HepG2 (cell line): ENCODE measurements around the gene MRPS11. TPM values are rescaled to one million over a fixed set of nuclear protein-coding genes. Genes with fewer than 3 reads are reported as not detected.
A peak's percentile ranks its signal among the peaks of the same experiment; 100 is the strongest.

ENCODE experiments used
- ATAC-seq: fragments of 200-7000 bp; cut with Tn5 transposase; 3 replicates; pipeline ENCODE4 v1.9.1; 2020; ENCODE audit warnings: mild to moderate bottlenecking, moderate library complexity
- BruUV-seq: library from RNA; stranded (reverse); fragments of 400-500 nt; replicated peaks from 2 replicates; lab custom pipeline; 2021; lab: Mats Ljungman, UMichigan
- CTCF ChIA-PET: fragments of 300-600 bp; formaldehyde crosslinking; extraction: SDS; loops from one replicate; lab custom pipeline; 2021; ENCODE audit warnings: low total read pairs, inconsistent platforms, low intra/inter-chr PET ratio; lab: Yijun Ruan, JAX
- POLR2A ChIA-PET: fragments of 350-600 bp; sonication (Branson Sonifier 250); formaldehyde crosslinking; loops from one replicate; lab custom pipeline; 2020; ENCODE audit warnings: antibody characterized with exemption, inconsistent platforms; lab: Yijun Ruan, JAX
- DNase-seq: peaks from one replicate; pipeline ENCODE4 v3.0.0-alpha.2; 2015; ENCODE audit warnings: low spot score
- FAIRE-seq: peaks from 3 replicates; lab custom pipeline; 2011; peaks lifted over from hg19 to GRCh38; lab: Jason Lieb, UNC
- H2AFZ ChIP-seq: one replicate; pipeline ENCODE4 v1.6.1; 2011; ENCODE audit warnings: low read length, inconsistent platforms
- H3K27ac ChIP-seq: fragments of 300-600 bp; 3 replicates; pipeline ENCODE4 v1.8.0; 2011; ENCODE audit warnings: mixed run types, mild to moderate bottlenecking, mixed read lengths, low read length, inconsistent platforms; ENCODE audit not compliant: insufficient read depth; ENCODE audit errors: extremely low read length
- H3K27me3 ChIP-seq, 2 experiments: fragments of 200-600 bp in 1 of 2; 2 replicates in 1 of 2; 3 replicates in 1 of 2; pipeline versions ENCODE4 v1.6.0 to v1.8.0; 2011; ENCODE audit warnings: low read length in 2 of 2, mild to moderate bottlenecking in 2 of 2, moderate library complexity in 2 of 2, inconsistent platforms in 1 of 2; ENCODE audit not compliant: insufficient read depth in 2 of 2, control insufficient read depth in 1 of 2
- H3K36me3 ChIP-seq, 2 experiments: fragments of 200-600 bp in 1 of 2; replicated peaks in 1 of 2; 2 replicates in 1 of 2; 3 replicates in 1 of 2; pipeline versions ENCODE4 v1.5.1 to v1.8.0; 2011; ENCODE audit warnings: low read length in 2 of 2, inconsistent platforms in 1 of 2; ENCODE audit not compliant: insufficient read depth in 2 of 2, control insufficient read depth in 1 of 2
- H3K4me1 ChIP-seq: 2 replicates; pipeline ENCODE4 v1.5.1; 2012; ENCODE audit warnings: low read length, inconsistent platforms; ENCODE audit not compliant: insufficient read depth
- H3K4me2 ChIP-seq: 2 replicates; pipeline ENCODE4 v1.6.0; 2011; ENCODE audit warnings: low read depth, low read length, inconsistent platforms
- H3K4me3 ChIP-seq, 3 experiments: fragments of 200-600 bp in 1 of 3; sonication (generic), shearing (Covaris generic) in 1 of 3; replicated peaks in 1 of 3; 2 replicates each; pipeline ENCODE4 v1.5.1; 2011 to 2016; ENCODE audit warnings: low read length in 3 of 3, inconsistent platforms in 2 of 3, low read depth in 2 of 3, mild to moderate bottlenecking in 2 of 3, control low read depth in 1 of 3, mixed read lengths in 1 of 3; ENCODE audit not compliant: insufficient read depth in 1 of 3
- H3K79me2 ChIP-seq: one replicate; pipeline ENCODE4 v1.6.1; 2011; ENCODE audit warnings: low read length, inconsistent platforms; ENCODE audit not compliant: insufficient read depth
- H3K9ac ChIP-seq: 2 replicates; pipeline ENCODE4 v1.6.0; 2011; ENCODE audit warnings: mild to moderate bottlenecking, low read depth, low read length, inconsistent platforms; ENCODE audit not compliant: insufficient read depth
- H3K9me3 ChIP-seq: 2 replicates; pipeline ENCODE4 v1.5.1; 2012; ENCODE audit warnings: mild to moderate bottlenecking, low read length
- H4K20me1 ChIP-seq: 2 replicates; pipeline ENCODE4 v1.6.0; 2011; ENCODE audit warnings: inconsistent platforms, mild to moderate bottlenecking, low read length, moderate library complexity; ENCODE audit not compliant: insufficient read depth
- BHLHE40 ChIP-seq: IDR thresholded peaks from 2 replicates; pipeline ENCODE4 v1.6.1; 2011; ENCODE audit warnings: low read length, improper control_type of control experiment
- CTCF ChIP-seq: sonication (generic); formaldehyde crosslinking; IDR thresholded peaks from 2 replicates; pipeline ENCODE4 v1.5.0; 2020; ENCODE audit warnings: mild to moderate bottlenecking, missing genetic modification reagents, moderate library complexity
- RAD21 ChIP-seq: fragments of 450-650 bp; formaldehyde crosslinking; IDR thresholded peaks from 2 replicates; pipeline ENCODE4 v1.5.0; 2020; ENCODE audit warnings: mild to moderate bottlenecking
- SMC3 ChIP-seq: IDR thresholded peaks from 2 replicates; pipeline ENCODE4 v1.6.1; 2011; ENCODE audit warnings: low read length, improper control_type of control experiment
- STAG1 ChIP-seq: sonication (generic); formaldehyde crosslinking; IDR thresholded peaks from 2 replicates; pipeline ENCODE4 v1.4.0; 2020; ENCODE audit warnings: missing genetic modification reagents
- TBX2 ChIP-seq: sonication (generic); formaldehyde crosslinking; IDR thresholded peaks from 2 replicates; pipeline ENCODE4 v1.5.0; 2020; ENCODE audit warnings: missing genetic modification reagents, mild to moderate bottlenecking, borderline replicate concordance
- ZNF557 ChIP-seq: sonication (generic); formaldehyde crosslinking; IDR thresholded peaks from 2 replicates; pipeline ENCODE4 v1.4.0; 2020; ENCODE audit warnings: missing genetic modification reagents
- WGBS: methylation state at CpG from one replicate; pipeline ENCODE4 v1.1.6; 2017; ENCODE audit warnings: low lambda C conversion rate; 5-methylcytosine and 5-hydroxymethylcytosine counted together
- in situ Hi-C: cut with HindIII; loops from 2 replicates; pipeline ENCODE4 v1.10.0; 2017; ENCODE audit warnings: low pct_unique_long_range_greater_than_20kb; ENCODE audit not compliant: extremely low pct_ligation_motif_present
- intact Hi-C: fragments of 100-400 bp; cut with micrococcal nuclease; formaldehyde crosslinking; loops from one replicate; pipeline ENCODE4 v1.10.0; 2022; ENCODE audit not compliant: unreplicated experiment
- polyA plus RNA-seq, 8 experiments: library from polyadenylated mRNA; depleted of rRNA in 3 of 8; stranded (reverse) in 7 of 8; unstranded in 1 of 8; fragments of >200 nt; fragmentation: Illumina TruSeq in 4 of 8; extraction: Trizol in 4 of 8; gene quantifications; 2 replicates each; pipeline versions ENCODE4 v1.2.1 to v1.2.3, GENCODE V29; 2011 to 2016; ENCODE audit warnings: low read depth in 4 of 8, missing spikeins in 1 of 8, mixed read lengths in 1 of 8; ENCODE audit not compliant: insufficient read depth in 1 of 8
- total RNA-seq, 5 experiments: library from RNA; depleted of rRNA; stranded (reverse); fragments of >200 nt; fragmentation: Illumina TruSeq; extraction: Trizol; gene quantifications; 2 replicates each; pipeline ENCODE4 v1.2.3, GENCODE V29; 2016; ENCODE audit warnings: low read depth in 1 of 5
- TF ChIP-seq, protein P1 (sequence below): sonication (generic); formaldehyde crosslinking; IDR thresholded peaks from 2 replicates; pipeline ENCODE4 v1.4.0; 2020; ENCODE audit warnings: missing genetic modification reagents

The MRPS11 gene
- total and polyA plus RNA-seq, 2 of the 13 experiments (the other 11 are each of a cell fraction or from before 2014, with no cell fraction given) = 50.1 to 72.7 TPM

GRCh38 chr15:88476635-88477060, 9.1 kb downstream of the MRPS11 start:
- intact Hi-C loops = loop anchor here (1.0 kb wide), 1 partner anchor 138 kb away; no protein-coding TSS in a partner anchor
- H3K27ac ChIP-seq = no peak overlapping the region
- TF ChIP-seq RAD21 (CRISPR knock-in tag) = peak; percentile 46; the same call in 1 of the 2 replicates
- TF ChIP-seq TBX2 (CRISPR knock-in tag) = no peak
- TF ChIP-seq SMC3 = peak; percentile 31; the same call in 1 of the 2 replicates
- TF ChIP-seq, protein P1, sequence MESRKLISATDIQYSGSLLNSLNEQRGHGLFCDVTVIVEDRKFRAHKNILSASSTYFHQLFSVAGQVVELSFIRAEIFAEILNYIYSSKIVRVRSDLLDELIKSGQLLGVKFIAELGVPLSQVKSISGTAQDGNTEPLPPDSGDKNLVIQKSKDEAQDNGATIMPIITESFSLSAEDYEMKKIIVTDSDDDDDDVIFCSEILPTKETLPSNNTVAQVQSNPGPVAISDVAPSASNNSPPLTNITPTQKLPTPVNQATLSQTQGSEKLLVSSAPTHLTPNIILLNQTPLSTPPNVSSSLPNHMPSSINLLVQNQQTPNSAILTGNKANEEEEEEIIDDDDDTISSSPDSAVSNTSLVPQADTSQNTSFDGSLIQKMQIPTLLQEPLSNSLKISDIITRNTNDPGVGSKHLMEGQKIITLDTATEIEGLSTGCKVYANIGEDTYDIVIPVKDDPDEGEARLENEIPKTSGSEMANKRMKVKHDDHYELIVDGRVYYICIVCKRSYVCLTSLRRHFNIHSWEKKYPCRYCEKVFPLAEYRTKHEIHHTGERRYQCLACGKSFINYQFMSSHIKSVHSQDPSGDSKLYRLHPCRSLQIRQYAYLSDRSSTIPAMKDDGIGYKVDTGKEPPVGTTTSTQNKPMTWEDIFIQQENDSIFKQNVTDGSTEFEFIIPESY (CRISPR knock-in tag) = peak; percentile 74; the same call in 1 of the 2 replicates
- TF ChIP-seq CTCF (CRISPR knock-in tag) = peak; percentile 63
- TF ChIP-seq BHLHE40 = peak; percentile 69
- no peak for TF ChIP-seq ZNF557 (CRISPR knock-in tag)
- TF ChIP-seq STAG1 (CRISPR knock-in tag) = peak; percentile 61
- ATAC-seq (peak; percentile 62), DNase-seq (peak; percentile 18), FAIRE-seq (peak; percentile 44)
- no peaks in the 10 kb centered on the region for H3K27me3 ChIP-seq
- H3K79me2 ChIP-seq = no peaks in the 10 kb centered on the region
- H3K4me2 ChIP-seq = no peak overlapping the region
- no peak overlapping the region for H3K9ac ChIP-seq
- POLR2A ChIA-PET = no interaction called here
- H3K4me1 ChIP-seq = no peaks in the 10 kb centered on the region
- no peak overlapping the region for H3K4me3 ChIP-seq
- WGBS = 89% methylated on average over 8 of the region's 8 CpGs
- H3K9me3 ChIP-seq = no peaks in the 10 kb centered on the region
- CTCF ChIA-PET = interaction anchor here (0.7 to 1.1 kb wide), 3 partner anchors 137 to 224 kb away, joined by 3 to 5 read pairs (median 3); no protein-coding TSS in a partner anchor
- no TSS peak for BruUV-seq
- no peaks in the 10 kb centered on the region for H4K20me1 ChIP-seq
- peaks cover 8 to 34% of the 10 kb centered on the region in 2 experiments for H3K36me3 ChIP-seq
- in situ Hi-C loops = loop anchor here (10.0 kb wide), 1 partner anchor 358 kb away; no protein-coding TSS in a partner anchor
- no peak overlapping the region for H2AFZ ChIP-seq
